Eye (tissue), 1 donor: ENCODE results near the gene HES2.
A peak's percentile ranks its signal among the peaks of the same experiment; 100 is the strongest.
"Not testable (repeated sequence)": the region's sequence is repeated elsewhere in the genome, so short reads cannot be mapped to it uniquely, and the experiment has no call there.

Source experiments
- DNase-seq: peaks from one replicate; pipeline ENCODE4 v3.0.0-alpha.2; 2015

HES2 gene

DNA sequence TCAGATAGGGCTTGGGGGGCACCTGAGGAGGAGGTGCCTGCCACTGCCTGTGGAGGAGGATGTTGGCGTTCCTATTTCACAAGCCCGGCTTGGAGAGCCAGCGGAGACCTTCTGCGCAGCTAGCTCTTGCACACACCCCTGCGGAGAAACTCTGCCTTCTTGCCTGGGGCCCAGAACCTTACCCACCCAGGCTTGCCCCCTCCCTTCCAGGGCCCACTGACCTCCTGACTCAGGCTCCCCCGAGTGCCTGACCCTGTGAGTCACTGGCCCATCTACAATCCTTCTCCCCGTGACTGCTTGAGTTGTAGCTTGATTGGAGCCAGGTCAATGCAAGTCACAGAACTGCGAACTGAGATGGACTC, 3.4 kb downstream of the HES2 start:
- no peak for DNase-seq

DNA sequence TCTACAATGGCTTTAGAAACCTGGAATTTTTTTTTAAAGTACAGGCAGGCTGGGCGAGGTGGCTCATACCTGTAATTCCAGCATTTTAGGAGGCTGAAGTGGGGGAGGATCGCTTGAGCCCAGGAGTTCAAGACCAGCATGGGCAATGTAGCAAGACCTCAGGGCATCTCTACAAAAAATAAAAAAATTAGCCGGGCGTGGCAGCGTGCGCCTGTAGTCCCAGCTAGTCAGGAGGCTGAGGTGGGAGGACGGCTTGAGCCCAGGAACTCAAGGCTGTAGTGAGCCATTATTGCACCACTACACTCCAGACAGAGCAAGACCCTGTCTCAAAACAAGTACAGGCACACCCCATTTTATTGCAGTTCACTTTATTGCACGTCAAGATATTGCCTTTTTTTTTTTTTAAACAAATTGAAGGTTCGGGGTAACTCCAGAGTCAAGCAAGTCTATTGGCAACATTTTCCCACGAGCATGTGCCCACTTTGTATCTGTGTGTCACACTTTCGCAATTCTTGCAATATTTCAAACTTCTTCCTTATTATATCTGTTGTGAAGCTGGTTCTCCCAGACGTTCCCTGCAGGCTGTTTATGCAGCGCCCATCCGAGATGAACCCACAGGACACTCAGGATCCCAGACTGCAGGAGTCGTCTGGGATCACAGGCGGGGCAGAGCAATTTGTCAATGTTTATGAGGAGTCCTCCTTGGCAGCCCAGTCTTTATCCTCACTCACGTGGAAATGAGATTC, 4.7 kb downstream of the HES2 start:
- DNase-seq, result no peak

DNA sequence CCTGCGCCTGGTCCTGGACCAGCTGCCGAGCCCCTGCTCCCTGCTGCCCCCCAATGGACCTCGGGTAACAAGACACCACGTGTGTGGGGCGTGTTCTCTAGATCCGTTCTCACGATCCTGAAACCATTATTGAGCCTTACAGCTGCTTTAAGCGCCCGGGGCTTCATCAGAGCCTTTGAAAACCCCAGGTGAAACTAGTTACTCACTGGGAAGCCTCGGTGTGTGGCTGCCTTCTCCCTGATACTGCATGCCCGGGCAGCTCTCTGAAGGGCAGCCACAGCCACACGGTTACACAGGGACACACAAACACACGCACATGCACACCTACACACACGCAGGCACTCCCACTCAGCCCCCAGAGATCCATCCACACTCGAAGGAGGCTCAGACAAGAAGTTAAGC, 5.3 kb downstream of the HES2 start:
- peak; percentile 69 for DNase-seq

DNA sequence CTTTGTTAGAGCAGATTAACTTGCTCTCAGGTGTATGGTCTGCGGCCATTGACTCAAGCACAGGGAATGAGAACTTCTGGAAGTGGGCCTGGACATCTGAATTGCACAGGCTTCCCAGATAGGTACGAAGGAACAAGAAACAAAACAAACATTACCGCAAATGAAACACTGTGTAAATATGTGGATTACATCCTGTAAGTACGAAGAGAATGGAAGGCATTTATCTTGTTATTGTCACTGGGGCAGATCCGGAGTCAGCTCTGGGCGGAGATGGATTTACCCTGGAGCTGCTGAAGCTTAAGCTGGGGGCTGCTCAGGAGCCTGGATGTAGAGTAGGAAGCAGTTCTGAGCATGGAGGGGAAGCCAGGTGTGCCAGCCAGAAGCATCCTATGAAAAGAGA, 6.8 kb downstream of the HES2 start:
- DNase-seq, result no peak

DNA sequence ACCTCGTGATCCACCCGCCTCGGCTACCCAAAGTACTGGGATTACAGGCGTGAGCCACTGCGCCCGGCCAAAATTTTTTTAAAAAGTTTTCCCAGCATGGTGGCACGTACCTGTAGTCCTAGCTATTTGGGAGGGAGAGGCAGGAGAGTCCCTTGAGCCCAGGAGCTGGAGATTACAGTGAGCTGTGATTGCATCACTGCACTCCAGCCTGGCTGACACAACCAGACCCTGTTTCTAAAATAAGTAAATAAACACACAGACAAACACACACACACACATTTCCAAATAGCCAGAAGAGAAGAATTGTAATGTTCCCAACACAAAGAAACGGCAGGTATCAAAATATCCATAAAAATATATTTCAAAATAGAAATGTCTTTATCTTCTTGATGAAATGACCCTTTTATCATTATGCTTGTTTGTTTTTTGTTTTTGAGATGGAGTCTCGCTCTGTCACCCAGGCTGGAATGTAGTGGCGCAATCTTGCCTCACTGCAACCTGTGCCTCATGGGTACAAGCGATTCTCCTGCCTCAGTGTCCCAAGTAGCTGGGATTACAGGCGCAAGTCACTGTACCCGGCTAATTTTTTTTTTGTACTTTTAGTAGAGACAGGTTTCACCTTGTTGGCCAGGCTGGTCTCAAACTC, 9.3 kb downstream of the HES2 start:
- DNase-seq, result no peak

DNA sequence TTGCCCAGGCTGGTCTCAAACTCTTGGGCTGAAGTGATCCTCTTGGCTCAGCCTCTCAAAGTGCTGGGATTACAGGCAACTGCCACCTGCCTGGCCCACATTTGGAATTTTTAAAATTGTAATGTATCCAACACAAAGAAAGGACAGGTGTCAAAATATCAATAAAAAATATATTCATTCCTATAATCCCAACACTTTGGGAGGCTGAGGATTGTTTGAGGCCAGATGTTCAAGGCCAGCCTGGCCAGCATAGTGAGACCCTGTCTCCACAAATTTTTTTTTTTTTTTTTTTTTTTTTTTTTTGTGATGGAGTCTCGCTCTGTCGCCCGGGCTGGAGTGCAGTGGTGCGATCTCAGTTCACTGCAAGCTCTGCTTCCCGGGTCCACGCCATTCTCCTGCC, 10.0 kb downstream of the HES2 start:
- DNase-seq, result no peak

DNA sequence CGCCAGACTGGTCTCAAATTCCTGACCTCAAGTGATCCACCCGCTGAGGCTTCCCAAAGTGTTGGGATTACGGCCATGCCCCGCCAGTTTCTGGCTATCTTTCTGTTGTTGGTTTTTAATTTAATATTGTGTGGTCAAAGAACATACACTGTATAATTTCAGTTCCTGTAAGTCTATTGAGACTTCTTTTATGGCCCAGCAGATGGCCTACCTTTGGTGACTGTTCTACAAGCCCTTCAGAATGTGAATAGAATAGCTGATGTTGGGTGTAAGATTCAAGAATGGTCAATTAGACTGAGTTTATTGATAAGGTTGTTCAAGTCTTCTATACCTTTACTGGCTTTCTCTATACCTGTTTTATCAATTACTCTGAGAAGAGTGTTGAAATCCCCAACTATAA, 10.7 kb downstream of the HES2 start:
- no peak for DNase-seq

DNA sequence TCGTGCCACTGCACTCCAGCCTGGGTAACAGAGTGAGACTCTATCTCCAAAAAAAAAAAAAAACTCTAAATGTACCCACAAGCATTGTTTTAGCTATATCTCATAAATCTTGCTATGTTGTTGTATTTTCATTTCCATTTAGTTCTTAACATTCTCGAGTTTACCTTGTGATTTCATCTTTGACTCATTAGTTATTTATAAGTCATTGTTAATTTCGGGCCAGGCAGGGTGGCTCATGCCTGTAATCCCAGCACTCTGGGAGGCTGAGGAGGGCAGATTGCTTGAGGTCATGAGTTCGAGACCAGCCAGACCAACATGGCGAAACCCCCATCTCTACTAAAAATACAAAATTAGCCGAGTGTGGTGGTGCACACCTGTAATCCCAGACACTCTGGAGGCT, 11.7 kb downstream of the HES2 start:
- DNase-seq, result no peak

DNA sequence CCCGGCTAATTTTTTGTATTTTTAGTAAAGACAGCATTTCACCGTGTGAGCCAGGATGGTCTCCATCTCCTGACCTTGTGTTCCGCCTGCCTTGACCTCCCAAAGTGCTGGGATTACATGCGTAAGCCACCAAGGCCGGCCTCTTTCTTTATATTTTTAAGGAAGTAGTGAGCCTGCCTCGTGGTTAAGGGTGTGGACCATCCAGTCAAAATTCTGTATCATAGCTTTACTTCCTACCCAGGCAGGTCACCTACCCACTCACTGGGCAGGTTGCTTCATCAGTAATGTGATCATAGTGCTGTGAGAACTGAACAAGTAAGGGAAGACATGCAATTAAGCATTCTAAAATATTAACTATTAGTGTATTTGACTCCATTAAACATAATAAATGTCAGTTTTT, 18.0 kb downstream of the HES2 start:
- no peak for DNase-seq

DNA sequence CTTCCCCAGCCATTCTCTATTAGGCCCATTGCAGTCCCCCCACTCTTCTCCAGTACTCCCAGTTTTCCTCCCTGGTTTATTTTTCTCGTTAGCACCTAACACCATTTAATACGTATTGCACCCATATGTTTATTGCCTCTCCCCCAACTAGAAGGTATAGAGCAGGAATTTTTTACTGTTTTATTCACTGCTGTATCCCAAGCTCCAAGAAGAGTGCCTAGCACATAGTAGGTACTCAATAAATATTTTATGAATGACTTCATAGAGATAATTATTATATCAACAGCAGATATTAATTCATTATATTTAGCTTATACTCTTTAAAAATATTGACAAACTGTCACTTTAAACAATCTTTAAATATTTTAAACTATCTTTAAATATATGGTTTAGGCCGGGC, 20.4 kb downstream of the HES2 start:
- DNase-seq, result no peak

DNA sequence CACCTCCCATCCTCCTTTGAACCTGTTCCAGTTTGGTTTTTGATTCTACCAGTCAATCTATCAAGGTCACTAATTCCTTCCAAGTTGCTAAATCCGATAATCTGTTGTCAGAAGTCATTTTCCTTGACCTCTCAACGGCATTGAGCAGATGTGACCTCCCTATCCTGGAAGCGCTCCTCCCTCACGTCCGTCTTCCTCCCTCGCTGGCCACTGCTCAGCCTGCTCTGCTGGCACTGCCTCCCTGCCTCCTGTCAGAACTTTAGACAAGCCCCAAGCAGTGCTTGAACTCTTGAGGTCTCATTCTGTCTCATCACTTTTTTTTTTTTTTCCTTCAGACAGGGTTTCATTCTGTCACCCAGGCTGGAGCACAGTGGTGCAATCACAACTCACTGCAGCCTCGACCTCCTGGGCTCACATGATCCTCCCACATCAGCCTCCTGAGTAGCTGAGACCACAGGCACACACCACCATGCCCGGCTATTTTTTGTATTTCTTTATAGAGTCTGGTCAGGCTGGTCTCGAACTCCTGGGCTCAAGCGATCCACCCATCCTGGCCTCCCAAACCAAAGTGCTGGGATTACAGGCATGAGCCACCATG, 21.8 kb downstream of the HES2 start:
- no peak for DNase-seq

DNA sequence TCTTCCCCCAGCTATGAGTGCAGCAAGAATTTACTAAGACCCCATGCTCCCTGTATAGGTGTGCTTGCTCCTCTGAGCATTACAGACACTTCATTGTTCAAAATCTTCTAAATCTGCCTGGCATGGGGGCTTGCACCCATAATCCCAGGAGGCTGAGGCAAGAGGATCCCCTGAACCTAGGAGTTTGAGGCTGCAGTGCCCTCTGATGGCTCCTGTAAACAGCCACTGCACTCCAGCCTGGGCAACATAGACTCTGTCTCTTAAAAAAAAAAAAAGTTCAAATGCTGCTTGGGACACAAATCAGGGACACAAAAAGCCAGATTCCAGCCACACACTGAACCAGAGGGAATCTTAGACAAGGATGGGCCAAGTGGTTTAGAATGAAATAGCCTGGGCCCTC, 22.7 kb downstream of the HES2 start:
- no peak for DNase-seq

DNA sequence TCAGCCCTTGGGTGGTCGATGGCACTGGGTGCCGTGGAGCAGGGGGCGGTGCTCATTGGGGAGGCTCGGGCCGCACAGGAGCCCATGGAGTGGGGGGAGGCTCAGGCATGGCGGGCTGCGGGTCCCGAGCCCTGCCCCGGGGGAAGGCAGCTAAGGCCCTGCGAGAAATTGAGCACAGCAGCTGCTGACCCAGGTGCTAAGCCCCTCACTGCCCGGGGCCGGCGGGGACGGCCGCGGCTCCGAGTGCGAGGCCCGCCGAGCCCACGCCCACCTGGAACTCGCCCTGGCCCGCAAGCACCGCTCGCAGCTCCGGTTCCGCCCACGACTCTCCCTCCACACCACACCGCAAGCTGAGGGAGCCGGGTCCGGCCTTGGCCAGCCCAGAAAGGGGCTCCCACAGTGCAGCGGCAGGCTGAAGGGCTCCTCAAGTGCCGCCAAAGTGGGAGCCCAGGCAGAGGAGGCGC, 23.9 kb downstream of the HES2 start:
- not testable (repeated sequence) for DNase-seq

DNA sequence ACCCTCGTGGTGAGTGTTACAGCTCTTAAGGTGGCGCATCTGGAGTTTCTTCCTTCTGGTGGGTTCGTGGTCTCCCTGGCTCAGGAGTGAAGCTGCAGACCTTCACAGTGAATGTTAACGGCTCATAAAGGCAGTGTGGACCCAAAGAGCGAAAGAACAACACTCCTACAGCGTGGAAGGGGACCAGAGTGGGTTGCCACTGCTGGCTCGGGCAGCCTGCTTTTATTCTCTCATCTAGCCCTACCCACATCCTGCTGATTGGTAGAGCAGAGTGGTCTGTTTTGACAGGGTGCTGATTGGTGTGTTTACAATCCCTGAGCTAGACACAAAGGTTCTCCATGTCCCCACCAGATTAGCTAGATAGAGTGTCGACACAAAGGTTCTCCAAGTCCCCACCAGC, 24.6 kb downstream of the HES2 start:
- not testable (repeated sequence) for DNase-seq

DNA sequence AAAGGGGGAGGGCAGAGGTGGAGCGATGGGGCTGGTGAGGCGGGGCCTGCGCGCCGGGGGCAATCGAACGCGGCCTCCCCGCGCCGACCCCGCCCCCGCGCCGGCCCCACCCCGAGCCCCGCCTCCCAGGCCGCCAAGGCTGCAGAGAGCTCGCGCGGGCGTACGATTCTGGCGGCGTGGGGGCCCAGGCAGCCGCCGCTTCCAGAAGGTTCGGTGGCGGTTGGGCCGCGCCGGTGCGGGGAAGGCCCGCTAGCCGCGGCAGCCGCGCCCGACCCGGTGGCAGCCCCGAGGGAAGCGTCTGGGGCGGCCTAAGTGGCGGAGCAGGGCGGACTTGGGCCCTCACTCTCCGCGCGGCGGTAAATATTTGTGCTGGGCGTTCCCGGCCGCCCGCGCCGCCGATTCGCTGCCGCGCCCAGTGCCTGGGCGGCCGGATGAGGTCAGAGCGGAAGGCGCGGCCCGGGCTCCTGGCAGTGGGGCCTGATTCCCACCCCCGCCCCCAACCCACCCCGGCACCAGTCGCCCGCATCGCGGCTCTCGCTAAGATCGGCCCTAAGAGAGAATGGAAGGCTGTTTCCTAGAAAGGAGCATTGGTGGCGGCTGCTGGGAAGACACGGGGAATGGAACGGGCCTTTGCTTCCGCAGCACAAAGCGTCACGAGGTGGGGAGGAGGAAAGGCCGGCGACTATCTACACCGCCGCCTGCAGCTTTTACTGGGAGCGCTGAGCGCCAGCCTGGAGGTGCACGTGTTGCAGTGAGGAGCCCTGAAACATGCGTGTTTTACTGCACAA, 26.1 kb downstream of the HES2 start, which contains the start of gene ACOT7:
Gene ACOT7, minus strand, starts transcription at position 368 of the 788 bp plus-strand sequence. CDS start 368 bp downstream, outside the sequence.
- peak; percentile 96 for DNase-seq

DNA sequence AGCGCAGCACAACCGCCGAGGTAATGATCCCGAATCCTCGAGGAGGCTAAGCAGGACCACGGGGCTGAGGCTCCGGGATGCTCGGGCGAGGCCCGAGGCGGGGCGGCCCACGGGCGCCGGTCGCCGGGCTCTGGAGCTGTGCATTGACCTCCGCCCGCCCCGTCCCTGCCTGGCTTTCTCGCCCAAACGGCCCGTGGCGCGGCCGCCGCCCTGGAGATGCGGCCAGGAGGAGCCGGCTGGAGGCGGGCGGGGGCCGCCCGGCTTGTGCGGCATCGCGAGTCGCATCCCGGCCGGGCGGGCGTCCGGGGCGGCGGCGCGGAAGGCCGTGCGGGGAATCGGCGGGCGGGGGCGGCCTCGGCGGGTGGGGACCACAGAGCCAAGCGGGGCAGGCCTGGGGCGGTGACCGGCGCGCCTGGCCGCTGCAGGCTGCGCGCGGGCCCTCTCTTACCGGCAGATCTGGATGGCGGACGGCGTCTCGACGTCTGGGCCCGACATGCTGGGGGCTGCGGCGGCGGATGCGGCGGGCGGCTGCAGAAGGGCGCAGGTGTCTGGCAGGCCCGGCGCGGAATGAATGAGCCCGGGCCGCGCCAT, 26.8 kb downstream of the HES2 start:
- DNase-seq, result no peak

DNA sequence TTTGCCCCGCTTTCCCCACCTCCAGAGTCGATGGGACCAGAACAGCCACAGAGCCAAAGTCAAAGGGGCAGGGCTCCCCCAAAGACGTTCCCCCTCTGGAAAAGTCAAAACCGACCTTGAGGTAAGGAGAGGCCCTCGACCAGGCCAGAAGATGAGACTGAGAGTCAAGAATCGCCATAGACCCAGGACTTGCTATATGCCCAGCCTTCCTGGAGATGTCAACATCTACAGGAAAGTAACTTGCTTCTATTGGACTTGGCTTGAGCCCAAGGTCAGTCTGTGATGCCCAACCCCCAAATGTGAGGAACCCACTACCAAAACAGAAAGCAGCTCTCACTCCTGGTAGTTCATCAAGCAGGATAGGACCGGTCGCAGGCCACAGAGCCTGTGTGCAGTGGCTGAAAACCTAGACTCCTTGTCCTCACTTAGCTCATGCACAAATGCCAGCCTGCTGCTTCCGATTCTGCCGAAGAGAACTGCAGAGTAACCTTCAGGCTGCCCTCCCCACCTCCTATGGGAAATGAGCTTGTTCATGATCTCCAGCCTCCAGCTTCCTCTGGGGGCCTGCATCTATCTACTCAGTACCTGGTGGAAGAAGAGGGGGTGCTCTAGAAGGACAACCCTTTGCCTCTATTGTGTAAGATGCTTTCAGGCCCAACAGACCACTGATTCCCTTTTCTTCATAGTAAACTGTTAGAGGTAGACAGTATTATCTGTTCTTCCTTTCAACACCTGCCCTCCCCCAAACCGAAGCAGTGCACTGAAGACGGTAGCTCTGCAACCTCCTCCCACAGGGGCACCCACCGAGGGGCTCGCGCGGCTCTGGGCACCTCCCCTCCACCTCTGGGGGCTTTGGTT, 27.5 kb downstream of the HES2 start:
- peak; percentile 65 for DNase-seq

DNA sequence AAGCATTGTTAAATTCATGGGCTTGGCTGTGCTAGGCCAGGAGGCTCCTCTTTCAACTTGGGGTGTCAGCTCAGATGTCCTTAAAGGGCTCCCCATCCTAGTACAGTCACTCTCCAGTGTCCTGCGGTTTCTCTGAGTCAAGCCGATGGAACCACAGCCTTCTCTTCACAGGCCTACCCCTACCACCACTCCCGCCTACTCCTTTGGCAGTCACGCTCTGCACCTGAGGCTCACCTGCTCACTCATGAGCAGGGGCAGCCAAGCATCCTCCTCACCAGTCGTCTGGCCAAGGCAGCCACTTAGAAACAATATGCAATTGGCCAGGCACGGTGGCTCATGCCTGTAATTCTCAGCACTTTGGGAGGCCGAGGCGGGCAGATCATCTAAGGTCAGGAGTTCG, 29.7 kb downstream of the HES2 start:
- DNase-seq, result no peak

DNA sequence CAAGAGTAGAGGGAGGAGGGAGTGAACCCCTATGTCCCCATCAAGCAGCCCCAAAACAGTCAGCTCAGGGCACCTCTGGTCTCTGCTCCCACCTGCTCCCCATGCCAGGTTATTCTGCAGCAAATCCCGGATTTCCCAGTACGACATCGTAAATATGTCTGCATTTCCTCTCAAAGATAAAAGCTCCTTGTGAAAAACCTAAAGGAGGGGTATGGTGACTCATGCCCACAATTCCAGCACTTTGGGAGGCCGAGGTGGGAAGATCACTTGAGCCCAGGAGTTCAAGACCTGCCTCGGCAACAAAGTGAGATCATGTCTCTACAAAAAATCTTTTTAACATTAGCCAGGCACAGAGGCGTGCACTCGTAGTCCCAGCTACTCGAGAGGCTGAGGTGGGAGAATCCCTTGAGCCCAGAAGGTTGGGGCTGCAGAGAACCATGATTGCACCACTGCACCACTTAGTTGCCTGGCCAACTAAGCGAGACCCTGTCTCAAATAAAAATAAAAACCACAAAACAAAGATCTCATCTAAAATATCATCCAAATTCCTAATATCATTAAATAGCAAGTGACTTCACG, 33.3 kb downstream of the HES2 start:
- no peak for DNase-seq

DNA sequence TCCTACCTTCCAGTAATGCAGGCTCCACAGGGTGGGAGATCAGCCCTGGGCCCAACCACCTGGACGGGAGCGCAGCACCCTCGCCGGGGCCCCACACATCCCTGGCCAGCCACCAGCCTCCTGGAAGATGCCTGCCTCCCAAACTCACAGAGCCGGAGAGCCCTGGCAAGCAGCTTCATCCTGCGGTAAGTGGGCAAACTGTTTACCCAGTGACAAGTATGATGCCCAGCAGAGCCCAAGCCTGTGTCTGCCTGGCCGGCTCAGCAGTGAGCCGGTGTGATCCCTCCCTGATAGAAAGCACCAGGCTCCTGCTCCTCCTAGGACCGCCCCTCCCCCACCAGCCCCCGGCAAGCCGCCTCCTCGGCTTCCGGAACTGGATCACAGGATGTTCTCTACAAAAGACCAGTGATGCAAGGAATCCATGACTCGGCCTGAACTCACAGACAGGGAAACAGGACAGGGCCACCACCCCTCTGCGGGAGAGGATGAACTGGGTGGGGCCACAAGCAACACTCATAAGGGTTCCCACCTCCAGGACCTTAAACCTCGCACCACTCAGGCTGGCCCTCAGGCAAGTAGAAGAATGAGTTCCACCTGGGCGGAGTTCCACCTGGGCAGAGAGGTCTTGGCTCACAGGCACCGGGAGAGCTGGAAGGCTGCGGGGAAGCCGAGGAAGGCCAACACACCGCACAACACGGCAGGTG, 34.1 kb downstream of the HES2 start:
- no peak for DNase-seq

DNA sequence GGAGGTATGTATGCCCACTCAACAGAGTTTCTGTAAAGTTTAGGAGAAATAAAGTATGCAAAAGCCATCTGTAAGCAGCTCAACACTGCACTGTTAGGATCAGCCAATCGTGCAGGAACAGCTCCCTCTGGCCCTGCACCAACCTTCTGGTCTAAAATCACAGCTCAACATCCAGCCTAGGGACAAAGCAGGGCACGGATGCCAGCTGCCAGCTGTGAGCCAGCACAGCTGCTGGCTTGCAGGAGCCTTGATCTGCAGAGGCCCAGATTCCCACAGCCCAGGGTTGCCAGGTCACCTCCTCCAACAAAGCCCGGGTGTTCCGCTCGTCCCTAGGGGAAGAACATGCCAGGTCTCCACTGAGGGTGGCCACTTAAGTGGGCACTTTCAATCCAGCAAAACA, 34.8 kb downstream of the HES2 start:
- no peak for DNase-seq
